Parathyroid adenoma (tissue), 2 donors: Measurements from ENCODE around the gene MSI2.
A peak's percentile ranks its signal among the peaks of the same experiment; 100 is the strongest.

Experiments
- H2AFZ ChIP-seq: fragments of 300-600 bp; sonication (generic); one replicate; pipeline ENCODE4 v1.7.0; 2017; ENCODE audit warnings: antibody characterized with exemption, mild to moderate bottlenecking
- H3K27ac ChIP-seq: fragments of 300-600 bp; sonication (generic); one replicate; pipeline ENCODE4 v1.7.0; 2017
- H3K27me3 ChIP-seq: fragments of 300-600 bp; sonication (generic); one replicate; pipeline ENCODE4 v1.7.0; 2017; ENCODE audit warnings: low read length; ENCODE audit not compliant: control insufficient read depth, insufficient read depth
- H3K36me3 ChIP-seq: fragments of 300-600 bp; sonication (generic); one replicate; pipeline ENCODE4 v1.7.0; 2017; ENCODE audit warnings: low read length; ENCODE audit not compliant: control insufficient read depth, insufficient read depth
- H3K4me1 ChIP-seq: fragments of 300-600 bp; sonication (generic); one replicate; pipeline ENCODE4 v1.7.0; 2017; ENCODE audit warnings: control low read depth
- H3K4me2 ChIP-seq: fragments of 300-600 bp; sonication (generic); one replicate; pipeline ENCODE4 v1.7.0; 2017; ENCODE audit warnings: low read length
- H3K4me3 ChIP-seq: fragments of 300-600 bp; sonication (generic); one replicate; pipeline ENCODE4 v1.7.0; 2017; ENCODE audit warnings: low read depth, low read length
- H3K79me2 ChIP-seq: fragments of 300-600 bp; sonication (generic); one replicate; pipeline ENCODE4 v1.7.0; 2017; ENCODE audit warnings: control low read depth
- H3K9ac ChIP-seq: fragments of 300-600 bp; sonication (generic); one replicate; pipeline ENCODE4 v1.7.0; 2017; ENCODE audit warnings: mild to moderate bottlenecking
- H3K9me3 ChIP-seq: fragments of 300-600 bp; sonication (generic); one replicate; pipeline ENCODE4 v1.7.0; 2017; ENCODE audit warnings: low read length; ENCODE audit not compliant: control insufficient read depth
- TF ChIP-seq, protein P1 (sequence below): fragments of 300-600 bp; sonication (generic); IDR thresholded peaks from one replicate; pipeline ENCODE4 v1.7.0; 2017; ENCODE audit warnings: antibody characterized with exemption, mild to moderate bottlenecking
- donor health status: primary hyperparathyroidism.

MSI2 gene

DNA sequence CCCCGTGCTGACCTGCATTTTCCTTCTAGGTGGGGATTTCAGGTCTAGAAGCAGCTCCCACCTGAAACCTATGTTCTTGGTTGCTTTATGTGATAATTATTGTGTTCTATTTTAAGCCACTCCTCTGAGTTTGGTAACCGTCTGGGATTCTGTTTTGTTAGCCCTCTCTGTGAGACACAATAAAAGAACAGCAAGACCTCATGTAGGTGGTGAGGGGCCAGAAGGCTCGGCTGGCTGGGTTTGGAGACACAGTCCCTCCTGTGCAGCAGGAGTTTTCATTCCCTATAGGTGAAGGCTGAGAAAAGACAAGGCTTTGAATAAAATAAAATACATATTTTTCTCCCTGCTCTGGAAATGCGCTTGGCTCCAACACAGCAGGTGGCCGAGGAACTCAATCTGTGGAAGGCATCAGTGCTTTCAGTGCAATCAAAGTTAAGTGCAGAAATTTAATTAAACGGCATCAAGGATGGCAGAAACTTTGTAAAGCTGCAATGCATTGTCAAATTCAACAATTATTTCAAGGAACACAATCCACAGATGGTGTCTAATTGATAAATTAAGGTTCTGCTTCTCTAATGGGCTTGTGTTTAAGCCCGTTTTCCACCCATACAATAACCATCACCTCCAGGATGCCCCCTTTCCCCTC, 107.8 kb downstream of the MSI2 start:
- H3K4me3 ChIP-seq: no peak overlapping the region
- H3K79me2 ChIP-seq: peaks cover 86% of the 10 kb centered on the region
- TF ChIP-seq, protein P1, sequence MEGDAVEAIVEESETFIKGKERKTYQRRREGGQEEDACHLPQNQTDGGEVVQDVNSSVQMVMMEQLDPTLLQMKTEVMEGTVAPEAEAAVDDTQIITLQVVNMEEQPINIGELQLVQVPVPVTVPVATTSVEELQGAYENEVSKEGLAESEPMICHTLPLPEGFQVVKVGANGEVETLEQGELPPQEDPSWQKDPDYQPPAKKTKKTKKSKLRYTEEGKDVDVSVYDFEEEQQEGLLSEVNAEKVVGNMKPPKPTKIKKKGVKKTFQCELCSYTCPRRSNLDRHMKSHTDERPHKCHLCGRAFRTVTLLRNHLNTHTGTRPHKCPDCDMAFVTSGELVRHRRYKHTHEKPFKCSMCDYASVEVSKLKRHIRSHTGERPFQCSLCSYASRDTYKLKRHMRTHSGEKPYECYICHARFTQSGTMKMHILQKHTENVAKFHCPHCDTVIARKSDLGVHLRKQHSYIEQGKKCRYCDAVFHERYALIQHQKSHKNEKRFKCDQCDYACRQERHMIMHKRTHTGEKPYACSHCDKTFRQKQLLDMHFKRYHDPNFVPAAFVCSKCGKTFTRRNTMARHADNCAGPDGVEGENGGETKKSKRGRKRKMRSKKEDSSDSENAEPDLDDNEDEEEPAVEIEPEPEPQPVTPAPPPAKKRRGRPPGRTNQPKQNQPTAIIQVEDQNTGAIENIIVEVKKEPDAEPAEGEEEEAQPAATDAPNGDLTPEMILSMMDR: no peak
- H3K9ac ChIP-seq: no peak overlapping the region
- peaks cover 36% of the 10 kb centered on the region for H3K4me1 ChIP-seq
- H3K27ac ChIP-seq: no peak overlapping the region
- no peaks in the 10 kb centered on the region for H3K9me3 ChIP-seq
- no peaks in the 10 kb centered on the region for H3K27me3 ChIP-seq
- H3K36me3 ChIP-seq: no peaks in the 10 kb centered on the region
- no peak overlapping the region for H2AFZ ChIP-seq
- no peak overlapping the region for H3K4me2 ChIP-seq

GRCh38 chr17:57365420-57365819, 109.1 kb downstream of the MSI2 start:
- Histone ChIP-seq H3K79me2 (peaks cover 85% of the 10 kb centered on the region), H3K27me3 (no peaks in the 10 kb centered on the region), H2AFZ (no peak overlapping the region), H3K27ac (peak overlapping the region; percentile 13), H3K4me3 (no peak overlapping the region), H3K4me2 (no peak overlapping the region), H3K9me3 (no peaks in the 10 kb centered on the region), H3K9ac (no peak overlapping the region), H3K4me1 (peaks cover 43% of the 10 kb centered on the region), H3K36me3 (no peaks in the 10 kb centered on the region)
- TF ChIP-seq, protein P1: no peak

DNA sequence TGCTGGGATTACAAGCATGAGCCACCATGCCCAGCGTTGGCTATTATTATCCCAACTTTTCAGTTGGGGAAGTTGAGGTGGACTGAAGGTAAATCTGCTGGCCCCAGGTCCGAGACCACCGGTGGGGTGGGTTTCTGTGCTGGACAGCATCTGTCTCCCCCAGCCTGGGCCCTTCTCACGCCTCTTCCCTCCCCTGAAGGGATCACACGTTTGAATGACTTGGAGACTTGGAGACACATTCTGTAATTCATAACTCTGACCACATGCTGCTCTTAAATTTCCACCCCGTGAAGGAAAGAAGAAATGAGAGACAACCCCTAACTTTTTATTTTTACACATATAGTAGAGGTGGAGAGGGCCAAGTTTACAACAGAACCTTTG, 109.8 kb downstream of the MSI2 start:
- H3K4me1 ChIP-seq: peaks cover 48% of the 10 kb centered on the region
- peak overlapping the region; percentile 8 for H3K27ac ChIP-seq
- no peak overlapping the region for H2AFZ ChIP-seq
- no peak overlapping the region for H3K4me3 ChIP-seq
- no peak overlapping the region for H3K9ac ChIP-seq
- TF ChIP-seq, protein P1: no peak
- H3K4me2 ChIP-seq: no peak overlapping the region
- no peaks in the 10 kb centered on the region for H3K36me3 ChIP-seq
- peaks cover 81% of the 10 kb centered on the region for H3K79me2 ChIP-seq
- H3K9me3 ChIP-seq: no peaks in the 10 kb centered on the region
- no peaks in the 10 kb centered on the region for H3K27me3 ChIP-seq

- Histone ChIP-seq H2AFZ (no peak overlapping the region), H3K4me2 (no peak overlapping the region), H3K9me3 (no peaks in the 10 kb centered on the region), H3K27me3 (no peaks in the 10 kb centered on the region), H3K79me2 (peaks cover 79% of the 10 kb centered on the region), H3K27ac (peak overlapping the region; percentile 2), H3K4me1 (peaks cover 48% of the 10 kb centered on the region), H3K36me3 (no peaks in the 10 kb centered on the region), H3K4me3 (no peak overlapping the region), H3K9ac (no peak overlapping the region)
- TF ChIP-seq, protein P1: no peak
Observed at GRCh38 chr17:57366558-57367351, 110.4 kb downstream of the MSI2 start.
